GM12878 (cell line): ENCODE data around the gene CYP4F3. TPM values are rescaled to one million over a fixed set of nuclear protein-coding genes. Genes with fewer than 3 reads are reported as not detected.

ENCODE experiments used
- ATAC-seq: fragments of 200-7000 bp; cut with Tn5 transposase; 3 replicates; pipeline ENCODE4 v1.9.1; 2020; ENCODE audit warnings: mild to moderate bottlenecking, moderate library complexity
- BruUV-seq: library from RNA; stranded (reverse); fragments of 400-500 nt; replicated peaks from 2 replicates; lab custom pipeline; 2021; lab: Mats Ljungman, UMichigan
- CTCF ChIA-PET: fragments of 300-600 bp; sonication (Branson Sonifier 250); formaldehyde crosslinking; extraction: SDS; loops from one replicate; lab custom pipeline; 2021; ENCODE audit warnings: inconsistent platforms; lab: Yijun Ruan, JAX
- POLR2A ChIA-PET: fragments of 350-600 bp; formaldehyde crosslinking; extraction: SDS; loops from one replicate; lab custom pipeline; 2021; ENCODE audit warnings: inconsistent platforms; lab: Charles Lee
- RAD21 ChIA-PET: fragments of 300-600 bp; sonication (Branson Sonifier 250); formaldehyde crosslinking; loops from one replicate; lab custom pipeline; 2023; ENCODE audit warnings: antibody characterized with exemption; ENCODE audit not compliant: unreplicated experiment; lab: Charles Lee
- SMC1A ChIA-PET: fragments of 300-600 bp; sonication (Branson Sonifier 250); formaldehyde crosslinking; loops from one replicate; lab custom pipeline; 2023; ENCODE audit not compliant: unreplicated experiment, uncharacterized antibody; lab: Charles Lee
- DNase-seq: peaks from one replicate; pipeline ENCODE4 v3.0.0-alpha.2; 2011; ENCODE audit warnings: low read depth, low spot score
- FAIRE-seq: peaks from 3 replicates; lab custom pipeline; 2011; peaks lifted over from hg19 to GRCh38; lab: Jason Lieb, UNC
- H2AFZ ChIP-seq: 2 replicates; pipeline ENCODE4 v1.6.0; 2011; ENCODE audit warnings: low read depth, low read length, control low read depth; ENCODE audit not compliant: control insufficient read depth
- H3K27ac ChIP-seq: 2 replicates; pipeline ENCODE4 v1.5.1; 2011; ENCODE audit warnings: control low read depth; ENCODE audit not compliant: control insufficient read depth, insufficient read depth
- H3K27me3 ChIP-seq, 2 experiments: replicated peaks in 1 of 2; 2 replicates each; pipeline versions ENCODE4 v1.6.0 to v1.6.1; 2011; ENCODE audit warnings: low read length in 1 of 2; ENCODE audit not compliant: control insufficient read depth in 2 of 2, insufficient read depth in 2 of 2
- H3K36me3 ChIP-seq, 2 experiments: 2 replicates each; pipeline ENCODE4 v1.5.1; 2011; ENCODE audit warnings: low read length in 1 of 2; ENCODE audit not compliant: control insufficient read depth in 2 of 2, insufficient read depth in 2 of 2
- H3K4me1 ChIP-seq: 2 replicates; pipeline ENCODE4 v1.6.1; 2011; ENCODE audit warnings: mild to moderate bottlenecking, low read length, moderate library complexity, mixed read lengths; ENCODE audit not compliant: control insufficient read depth, insufficient read depth
- H3K4me2 ChIP-seq: 2 replicates; pipeline ENCODE4 v1.6.0; 2011; ENCODE audit warnings: control low read depth; ENCODE audit not compliant: control insufficient read depth, insufficient read depth
- H3K4me3 ChIP-seq: fragments of 200-600 bp; sonication (generic); 2 replicates; pipeline ENCODE4 v1.5.1; 2016
- H3K79me2 ChIP-seq: 2 replicates; pipeline ENCODE4 v1.6.0; 2011; ENCODE audit warnings: low read length; ENCODE audit not compliant: control insufficient read depth, insufficient read depth
- H3K9ac ChIP-seq: 2 replicates; pipeline ENCODE4 v1.8.0; 2011; ENCODE audit warnings: low read length, control low read depth, mixed read lengths; ENCODE audit not compliant: control insufficient read depth, insufficient read depth
- H3K9me3 ChIP-seq: replicated peaks from 3 replicates; pipeline ENCODE4 v1.5.1; 2011; ENCODE audit warnings: mild to moderate bottlenecking, low read length; ENCODE audit not compliant: control insufficient read depth, insufficient read depth
- H4K20me1 ChIP-seq: 2 replicates; pipeline ENCODE4 v1.6.0; 2011; ENCODE audit not compliant: control insufficient read depth, insufficient read depth
- LARP7 ChIP-seq: fragments of 450-650 bp; IDR thresholded peaks from 2 replicates; pipeline ENCODE4 v1.6.1; 2017; ENCODE audit warnings: mild to moderate bottlenecking
- RCOR1 ChIP-seq: conservative IDR thresholded peaks from 2 replicates; pipeline ENCODE4 v1.6.1; 2012; ENCODE audit warnings: low read depth, low read length, improper control_type of control experiment
- RUNX3 ChIP-seq: IDR thresholded peaks from 2 replicates; pipeline ENCODE4 v1.6.1; 2012; ENCODE audit warnings: low read length, inconsistent platforms
- SPI1 ChIP-seq: IDR thresholded peaks from 2 replicates; pipeline ENCODE4 v1.6.1; 2011; ENCODE audit warnings: low read depth, mild to moderate bottlenecking, low read length, moderate library complexity, borderline replicate concordance; ENCODE audit not compliant: insufficient read depth
- SREBF1 ChIP-seq: IDR thresholded peaks from 2 replicates; pipeline ENCODE4 v1.6.1; 2012; ENCODE audit warnings: mild to moderate bottlenecking, low read length
- WGBS: methylation state at CpG from one replicate; pipeline ENCODE4 v1.1.6; 2016; ENCODE audit warnings: low lambda C conversion rate; ENCODE audit not compliant: insufficient replicate concordance, insufficient coverage; ENCODE audit errors: missing lambda C conversion rate; 5-methylcytosine and 5-hydroxymethylcytosine counted together
- in situ Hi-C: fragments of 300-500 bp; cut with MboI; formaldehyde crosslinking; loops from 9 replicates; pipeline ENCODE4 v1.14.3; 2018; ENCODE audit warnings: mixed read lengths
- intact Hi-C: fragments of 100-400 bp; cut with micrococcal nuclease; formaldehyde crosslinking; loops from one replicate; pipeline ENCODE4 v1.14.2; 2022; ENCODE audit not compliant: unreplicated experiment
- polyA plus RNA-seq, 11 experiments: library from polyadenylated mRNA; depleted of rRNA in 4 of 11; unstranded in 6 of 11; stranded (reverse) in 5 of 11; fragments of >200 nt; fragmentation: Nextera tagmentation in 4 of 11; fragmentation: Illumina TruSeq in 1 of 11; extraction: Ambion mirVana in 4 of 11; extraction: Trizol in 1 of 11; gene quantifications; 1 replicate in 1 of 11; 2 replicates in 10 of 11; pipeline versions ENCODE4 v1.2.1 to v1.2.3, GENCODE V29; 2011 to 2016; ENCODE audit warnings: inconsistent platforms in 2 of 11, missing spikeins in 2 of 11, low read depth in 1 of 11
- total RNA-seq, 4 experiments: library from RNA; depleted of rRNA in 3 of 4; stranded (reverse); fragments of >200 nt in 3 of 4; fragmentation: Illumina TruSeq in 1 of 4; extraction: Trizol in 1 of 4; gene quantifications; 2 replicates each; pipeline versions ENCODE4 v1.2.1 to v1.2.3, GENCODE V29; 2013 to 2021
- TF ChIP-seq, protein P1 (sequence below): fragments of 450-650 bp; formaldehyde crosslinking; IDR thresholded peaks from 2 replicates; pipeline ENCODE4 v1.5.0; 2022; ENCODE audit warnings: mild to moderate bottlenecking, missing genetic modification characterization

CYP4F3 gene
- total and polyA plus RNA-seq, 10 of the 15 experiments (the other 5 are each of a cell fraction or from before 2014, with no cell fraction given), result 0.08 to 4.7 (median 1.2) TPM

- 12% methylated on average over 5 of the region's 5 CpGs for WGBS
- FAIRE-seq, result no peak
- Histone ChIP-seq H3K36me3 (no peaks in the 10 kb centered on the region), H3K9ac (no peak overlapping the region), H3K4me3 (no peak overlapping the region), H3K4me1 (no peaks in the 10 kb centered on the region), H3K4me2 (no peak overlapping the region), H3K9me3 (no peaks in the 10 kb centered on the region; the same call in 2 of the 3 replicates), H3K27me3 (peaks cover 0 to 1% of the 10 kb centered on the region in 2 experiments; a peak in 1 of 4 replicates), H3K79me2 (no peaks in the 10 kb centered on the region), H4K20me1 (no peaks in the 10 kb centered on the region), H3K27ac (no peak overlapping the region), H2AFZ (no peak overlapping the region)
- no peak for ATAC-seq
- ChIA-PET RAD21 (no interaction called here), POLR2A (no interaction called here), CTCF (no interaction called here), SMC1A (no interaction called here)
- no peak for DNase-seq
- intact Hi-C loops (no loop called here), in situ Hi-C loops (loop anchor here (25.0 kb wide), 1 partner anchor 745 kb away; no protein-coding TSS in a partner anchor)
- TF ChIP-seq, protein P1, sequence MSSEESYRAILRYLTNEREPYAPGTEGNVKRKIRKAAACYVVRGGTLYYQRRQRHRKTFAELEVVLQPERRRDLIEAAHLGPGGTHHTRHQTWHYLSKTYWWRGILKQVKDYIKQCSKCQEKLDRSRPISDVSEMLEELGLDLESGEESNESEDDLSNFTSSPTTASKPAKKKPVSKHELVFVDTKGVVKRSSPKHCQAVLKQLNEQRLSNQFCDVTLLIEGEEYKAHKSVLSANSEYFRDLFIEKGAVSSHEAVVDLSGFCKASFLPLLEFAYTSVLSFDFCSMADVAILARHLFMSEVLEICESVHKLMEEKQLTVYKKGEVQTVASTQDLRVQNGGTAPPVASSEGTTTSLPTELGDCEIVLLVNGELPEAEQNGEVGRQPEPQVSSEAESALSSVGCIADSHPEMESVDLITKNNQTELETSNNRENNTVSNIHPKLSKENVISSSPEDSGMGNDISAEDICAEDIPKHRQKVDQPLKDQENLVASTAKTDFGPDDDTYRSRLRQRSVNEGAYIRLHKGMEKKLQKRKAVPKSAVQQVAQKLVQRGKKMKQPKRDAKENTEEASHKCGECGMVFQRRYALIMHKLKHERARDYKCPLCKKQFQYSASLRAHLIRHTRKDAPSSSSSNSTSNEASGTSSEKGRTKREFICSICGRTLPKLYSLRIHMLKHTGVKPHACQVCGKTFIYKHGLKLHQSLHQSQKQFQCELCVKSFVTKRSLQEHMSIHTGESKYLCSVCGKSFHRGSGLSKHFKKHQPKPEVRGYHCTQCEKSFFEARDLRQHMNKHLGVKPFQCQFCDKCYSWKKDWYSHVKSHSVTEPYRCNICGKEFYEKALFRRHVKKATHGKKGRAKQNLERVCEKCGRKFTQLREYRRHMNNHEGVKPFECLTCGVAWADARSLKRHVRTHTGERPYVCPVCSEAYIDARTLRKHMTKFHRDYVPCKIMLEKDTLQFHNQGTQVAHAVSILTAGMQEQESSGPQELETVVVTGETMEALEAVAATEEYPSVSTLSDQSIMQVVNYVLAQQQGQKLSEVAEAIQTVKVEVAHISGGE (CRISPR knock-in tag), result no peak
- TF ChIP-seq SPI1, result peak; percentile 15; the same call in 1 of the 2 replicates
- no peak for TF ChIP-seq LARP7
- peak; percentile 21; the same call in 1 of the 2 replicates for TF ChIP-seq RUNX3
- TF ChIP-seq RCOR1, result no peak
- no peak for TF ChIP-seq SREBF1
- BruUV-seq, result no TSS peak
These were observed 1.3 kb downstream of the CYP4F3 start for GRCh38 chr19:15641901-15642491.
